Glutamatergic neuron (in vitro differentiated cells): ENCODE measurements around the gene RXRB. TPM values are rescaled to one million over a fixed set of nuclear protein-coding genes. Genes with fewer than 3 reads are reported as not detected.
"Not testable (repeated sequence)": the region's sequence is repeated elsewhere in the genome, so short reads cannot be mapped to it uniquely, and the experiment has no call there.

Source experiments
- DNase-seq: peaks from one replicate; pipeline ENCODE4 v3.0.0; 2022
- H3K27ac Mint-ChIP-seq: one replicate; pipeline ENCODE4 v1.8.0; 2020; ENCODE audit warnings: mild to moderate bottlenecking, mixed read lengths, inconsistent platforms; ENCODE audit not compliant: unreplicated experiment
- H3K27me3 Mint-ChIP-seq: one replicate; pipeline ENCODE4 v1.8.0; 2020; ENCODE audit warnings: mild to moderate bottlenecking, moderate library complexity, mixed read lengths, inconsistent platforms; ENCODE audit not compliant: unreplicated experiment
- H3K36me3 Mint-ChIP-seq: one replicate; pipeline ENCODE4 v1.8.0; 2020; ENCODE audit warnings: mild to moderate bottlenecking, mixed read lengths, inconsistent platforms; ENCODE audit not compliant: unreplicated experiment
- H3K4me1 Mint-ChIP-seq: one replicate; pipeline ENCODE4 v1.8.0; 2020; ENCODE audit warnings: mild to moderate bottlenecking, low read depth, mixed read lengths, inconsistent platforms; ENCODE audit not compliant: unreplicated experiment
- H3K4me3 Mint-ChIP-seq: one replicate; pipeline ENCODE4 v1.8.0; 2020; ENCODE audit warnings: mild to moderate bottlenecking, mixed read lengths, inconsistent platforms; ENCODE audit not compliant: unreplicated experiment
- H3K9me3 Mint-ChIP-seq: one replicate; pipeline ENCODE4 v1.8.0; 2020; ENCODE audit warnings: mild to moderate bottlenecking, moderate library complexity, mixed read lengths, inconsistent platforms; ENCODE audit not compliant: unreplicated experiment
- microRNA-seq: library from miRNA; unstranded; fragments of <30 nt; microRNA quantifications from one replicate; pipeline ENCODE4, GENCODE V29; 2020; ENCODE audit not compliant: unreplicated experiment
- total RNA-seq: library from RNA; stranded (reverse); fragmentation: NEBNext Ultra II Directional; extraction: Animal tissue kit (Norgen Biotek cat#: 25700); gene quantifications from one replicate; pipeline ENCODE4 v1.2.1, GENCODE V29; 2021; ENCODE audit not compliant: unreplicated experiment
- TF ChIP-seq, protein P1 (sequence below): fragments of 200-600 bp; sonication (generic); IDR thresholded peaks from one replicate; pipeline ENCODE4 v1.5.0; 2021; ENCODE audit not compliant: partially characterized antibody, unreplicated experiment

Gene RXRB
- total RNA-seq, 1 donor from 2014 or later: 45.3 TPM

- TF ChIP-seq, protein P1, sequence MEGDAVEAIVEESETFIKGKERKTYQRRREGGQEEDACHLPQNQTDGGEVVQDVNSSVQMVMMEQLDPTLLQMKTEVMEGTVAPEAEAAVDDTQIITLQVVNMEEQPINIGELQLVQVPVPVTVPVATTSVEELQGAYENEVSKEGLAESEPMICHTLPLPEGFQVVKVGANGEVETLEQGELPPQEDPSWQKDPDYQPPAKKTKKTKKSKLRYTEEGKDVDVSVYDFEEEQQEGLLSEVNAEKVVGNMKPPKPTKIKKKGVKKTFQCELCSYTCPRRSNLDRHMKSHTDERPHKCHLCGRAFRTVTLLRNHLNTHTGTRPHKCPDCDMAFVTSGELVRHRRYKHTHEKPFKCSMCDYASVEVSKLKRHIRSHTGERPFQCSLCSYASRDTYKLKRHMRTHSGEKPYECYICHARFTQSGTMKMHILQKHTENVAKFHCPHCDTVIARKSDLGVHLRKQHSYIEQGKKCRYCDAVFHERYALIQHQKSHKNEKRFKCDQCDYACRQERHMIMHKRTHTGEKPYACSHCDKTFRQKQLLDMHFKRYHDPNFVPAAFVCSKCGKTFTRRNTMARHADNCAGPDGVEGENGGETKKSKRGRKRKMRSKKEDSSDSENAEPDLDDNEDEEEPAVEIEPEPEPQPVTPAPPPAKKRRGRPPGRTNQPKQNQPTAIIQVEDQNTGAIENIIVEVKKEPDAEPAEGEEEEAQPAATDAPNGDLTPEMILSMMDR: no peak
- Mint-ChIP-seq H3K4me1 (no peaks in the 10 kb centered on the region), H3K27ac (no peak overlapping the region), H3K4me3 (no peak overlapping the region), H3K27me3 (peaks cover 1% of the 10 kb centered on the region), H3K36me3 (peaks cover 11% of the 10 kb centered on the region), H3K9me3 (peaks cover 4% of the 10 kb centered on the region)
- DNase-seq: no peak
These were observed 49.4 kb downstream of the RXRB start for GRCh38 chr6:33151050-33151449.

DNA sequence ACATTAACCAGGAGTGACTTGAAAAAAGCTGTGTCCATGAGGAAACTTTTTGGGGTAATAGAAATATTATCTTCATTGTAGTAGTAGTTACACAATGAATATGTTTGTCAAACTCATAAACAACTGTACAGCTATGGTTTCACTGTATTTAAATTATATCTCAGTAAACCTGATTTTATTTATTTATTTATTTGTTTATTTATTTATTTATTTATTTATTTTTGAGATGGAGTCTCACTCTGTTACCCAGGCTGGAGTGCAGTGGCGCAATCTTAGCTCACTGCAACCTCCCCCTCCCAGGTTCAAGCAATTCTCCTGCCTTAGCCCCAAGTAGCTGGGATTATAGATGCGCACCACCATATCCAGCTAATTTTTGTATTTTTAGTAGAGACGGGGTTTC, 49.9 kb downstream of the RXRB start:
- DNase-seq, H3K27me3 Mint-ChIP-seq, H3K4me1 Mint-ChIP-seq, H3K27ac Mint-ChIP-seq, H3K4me3 Mint-ChIP-seq, H3K9me3 Mint-ChIP-seq: not testable (repeated sequence)
- H3K36me3 Mint-ChIP-seq: peaks cover 11% of the 10 kb centered on the region

DNA sequence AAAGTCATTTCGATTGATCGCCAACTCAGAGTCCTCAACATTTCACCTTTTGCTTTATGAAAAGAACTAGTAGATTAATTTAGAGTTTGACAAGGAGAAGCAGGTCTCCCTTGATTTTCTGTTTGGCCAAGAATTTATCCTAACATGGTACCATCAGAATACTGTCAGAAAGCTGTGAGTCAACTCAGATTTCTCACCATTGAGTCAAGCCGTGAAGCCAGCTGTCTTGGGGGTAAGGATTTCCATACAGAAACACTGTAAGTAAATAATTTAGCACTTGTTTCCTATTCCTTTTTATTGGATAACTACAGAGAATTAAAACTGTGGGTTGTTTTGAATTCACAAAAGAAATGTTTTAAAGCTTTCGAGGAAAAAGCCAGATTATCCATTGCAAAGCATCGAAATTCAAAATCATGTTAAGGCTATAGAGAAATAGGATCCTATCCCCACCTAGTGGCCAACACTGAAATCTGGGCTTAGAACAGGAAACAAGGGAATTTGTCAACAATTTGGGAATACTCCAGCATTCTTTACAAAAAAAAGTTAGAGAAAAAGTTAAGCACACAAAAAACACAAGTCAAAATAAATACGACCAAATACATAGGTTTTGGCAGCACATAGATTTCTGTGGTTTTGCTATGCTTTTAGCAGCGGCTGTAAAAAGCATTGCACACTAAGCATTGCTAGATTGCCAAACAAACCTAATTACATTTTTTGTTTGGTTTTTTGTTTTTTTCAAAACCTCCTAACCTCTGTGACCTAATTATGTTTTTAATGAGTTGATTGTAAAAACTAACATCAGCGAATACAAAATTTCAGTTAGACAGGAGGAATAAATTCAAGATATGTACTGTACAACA, 52.4 kb downstream of the RXRB start:
- Mint-ChIP-seq H3K36me3 (peaks cover 11% of the 10 kb centered on the region), H3K27me3 (peaks cover 1% of the 10 kb centered on the region), H3K4me3 (no peak overlapping the region), H3K9me3 (peaks cover 7% of the 10 kb centered on the region), H3K27ac (no peak overlapping the region), H3K4me1 (no peaks in the 10 kb centered on the region)
- no peak for DNase-seq
- TF ChIP-seq, protein P1: peak; percentile 82

GRCh38 chr6:33144373-33144772, 56.1 kb downstream of the RXRB start:
- TF ChIP-seq, protein P1: no peak
- Mint-ChIP-seq H3K4me1 (no peaks in the 10 kb centered on the region), H3K27me3 (no peaks in the 10 kb centered on the region), H3K27ac (no peak overlapping the region), H3K36me3 (no peaks in the 10 kb centered on the region), H3K4me3 (no peak overlapping the region), H3K9me3 (peaks cover 3% of the 10 kb centered on the region)
- no peak for DNase-seq

Small RNA genes within 50 kb of the gene (microRNA-seq; reads per million reads assigned to microRNA genes)
- 8.3 reads per million, percentile 44 among the genes with 10 or more reads in this experiment for gene MIR219A1

Other genes with a start within 250 kb of the RXRB start
- 0.76 TPM for gene HLA-DMA, start 247.6 kb downstream of the RXRB start, total RNA-seq
- 213 TPM for gene BRD2, start 232.1 kb downstream of the RXRB start, total RNA-seq
- 0.69 TPM for gene HLA-DOA, start 191.1 kb downstream of the RXRB start, total RNA-seq
- 1.0 TPM for gene HLA-DPA1, start 127.0 kb downstream of the RXRB start, total RNA-seq
- 4.7 TPM for gene HLA-DPB1, start 124.7 kb downstream of the RXRB start, total RNA-seq
- 3.8 TPM for gene COL11A2, start 8.2 kb downstream of the RXRB start, total RNA-seq
- gene SLC39A7, start 202 bp upstream of the RXRB start, total RNA-seq: 92.8 TPM
- gene HSD17B8, start 4.0 kb upstream of the RXRB start, total RNA-seq: 4.6 TPM
- 37.3 TPM for gene RING1, start 7.8 kb upstream of the RXRB start, total RNA-seq
- gene VPS52, start 71.2 kb upstream of the RXRB start, total RNA-seq: 50.9 TPM
- gene RPS18, start 71.4 kb upstream of the RXRB start, total RNA-seq: 1,024 TPM
- gene B3GALT4, start 76.5 kb upstream of the RXRB start, total RNA-seq: 8.6 TPM
- gene WDR46, start 88.6 kb upstream of the RXRB start, total RNA-seq: 48.3 TPM
- 69.7 TPM for gene PFDN6, start 88.9 kb upstream of the RXRB start, total RNA-seq
- gene RGL2, start 98.3 kb upstream of the RXRB start, total RNA-seq: 61.3 TPM
- 4.7 TPM for gene TAPBP, start 113.4 kb upstream of the RXRB start, total RNA-seq
- gene ZBTB22, start 117.1 kb upstream of the RXRB start, total RNA-seq: 21.7 TPM
- 37.1 TPM for gene DAXX, start 122.3 kb upstream of the RXRB start, total RNA-seq
- 14.8 TPM for gene KIFC1, start 191.2 kb upstream of the RXRB start, total RNA-seq
- 73.5 TPM for gene PHF1, start 210.3 kb upstream of the RXRB start, total RNA-seq
- gene CUTA, start 217.4 kb upstream of the RXRB start, total RNA-seq: 384 TPM
- 75.1 TPM for gene SYNGAP1, start 219.4 kb upstream of the RXRB start, total RNA-seq